Esophagus muscularis mucosa (tissue), 3 donors: ENCODE data around the gene TOGARAM1.

Source experiments
- CTCF ChIP-seq, 3 experiments: fragments of 200-600 bp in 2 of 3; fragments of 450-650 bp in 1 of 3; sonication (generic) in 2 of 3; IDR thresholded peaks; one replicate each; pipeline ENCODE4 v1.5.1; 2017 to 2019; ENCODE audit warnings: antibody characterized with exemption in 3 of 3, mild to moderate bottlenecking in 2 of 3, moderate library complexity in 1 of 3
- POLR2AphosphoS5 ChIP-seq, 2 donors: sonication (generic); formaldehyde crosslinking; IDR thresholded peaks; one replicate each; pipeline ENCODE4 v1.6.1; 2017; ENCODE audit warnings: antibody characterized with exemption in 2 of 2

GRCh38 chr14:45065540-45065939, 103.5 kb downstream of the TOGARAM1 start:
- no peak for TF ChIP-seq POLR2AphosphoS5 (IDR thresholded peaks at IDR 0.05)
- no peak for TF ChIP-seq CTCF (IDR thresholded peaks at IDR 0.05)
